ENCODE data around the gene CENPE.

CENPE gene

GRCh38 chr4:103201724-103202123 lies 3.6 kb upstream of the CENPE start:
- Histone ChIP-seq H3K9me3 (ENCODE audit: severe bottlenecking) (no peaks in the 10 kb centered on the region), H3K27me3 (ENCODE audit: insufficient read depth, poor library complexity, severe bottlenecking) (no peaks in the 10 kb centered on the region), H3K36me3 (ENCODE audit: low read depth) (peaks cover 3% of the 10 kb centered on the region), H3K27ac (ENCODE audit: poor library complexity, severe bottlenecking) (no peak overlapping the region), H3K4me1 (ENCODE audit: insufficient read depth, poor library complexity, severe bottlenecking) (peaks cover 3% of the 10 kb centered on the region), H3K4me3 (ENCODE audit: severe bottlenecking) (no peak overlapping the region)
- TF ChIP-seq, protein P1, sequence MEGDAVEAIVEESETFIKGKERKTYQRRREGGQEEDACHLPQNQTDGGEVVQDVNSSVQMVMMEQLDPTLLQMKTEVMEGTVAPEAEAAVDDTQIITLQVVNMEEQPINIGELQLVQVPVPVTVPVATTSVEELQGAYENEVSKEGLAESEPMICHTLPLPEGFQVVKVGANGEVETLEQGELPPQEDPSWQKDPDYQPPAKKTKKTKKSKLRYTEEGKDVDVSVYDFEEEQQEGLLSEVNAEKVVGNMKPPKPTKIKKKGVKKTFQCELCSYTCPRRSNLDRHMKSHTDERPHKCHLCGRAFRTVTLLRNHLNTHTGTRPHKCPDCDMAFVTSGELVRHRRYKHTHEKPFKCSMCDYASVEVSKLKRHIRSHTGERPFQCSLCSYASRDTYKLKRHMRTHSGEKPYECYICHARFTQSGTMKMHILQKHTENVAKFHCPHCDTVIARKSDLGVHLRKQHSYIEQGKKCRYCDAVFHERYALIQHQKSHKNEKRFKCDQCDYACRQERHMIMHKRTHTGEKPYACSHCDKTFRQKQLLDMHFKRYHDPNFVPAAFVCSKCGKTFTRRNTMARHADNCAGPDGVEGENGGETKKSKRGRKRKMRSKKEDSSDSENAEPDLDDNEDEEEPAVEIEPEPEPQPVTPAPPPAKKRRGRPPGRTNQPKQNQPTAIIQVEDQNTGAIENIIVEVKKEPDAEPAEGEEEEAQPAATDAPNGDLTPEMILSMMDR (IDR thresholded peaks at IDR 0.05; ENCODE audit: poor library complexity, severe bottlenecking): no peak
- no peak for ATAC-seq (ENCODE audit: low read depth)
- no peak for DNase-seq (ENCODE audit: low spot score)

- DNase-seq (ENCODE audit: low spot score) (no peak), ATAC-seq (ENCODE audit: low read depth) (no peak)
- no peak overlapping the region for H3K4me3 ChIP-seq (ENCODE audit: severe bottlenecking)
- TF ChIP-seq, protein P1 (IDR thresholded peaks at IDR 0.05; ENCODE audit: poor library complexity, severe bottlenecking): no peak
- H3K36me3 ChIP-seq (ENCODE audit: low read depth): peaks cover 8% of the 10 kb centered on the region
- peaks cover 6% of the 10 kb centered on the region for H3K4me1 ChIP-seq (ENCODE audit: insufficient read depth, poor library complexity, severe bottlenecking)
- H3K27ac ChIP-seq (ENCODE audit: poor library complexity, severe bottlenecking): no peak overlapping the region
- H3K27me3 ChIP-seq (ENCODE audit: insufficient read depth, poor library complexity, severe bottlenecking): no peaks in the 10 kb centered on the region
- H3K9me3 ChIP-seq (ENCODE audit: severe bottlenecking): no peaks in the 10 kb centered on the region
Measured at GRCh38 chr4:103201253-103201652, 3.1 kb upstream of the CENPE start.

DNA sequence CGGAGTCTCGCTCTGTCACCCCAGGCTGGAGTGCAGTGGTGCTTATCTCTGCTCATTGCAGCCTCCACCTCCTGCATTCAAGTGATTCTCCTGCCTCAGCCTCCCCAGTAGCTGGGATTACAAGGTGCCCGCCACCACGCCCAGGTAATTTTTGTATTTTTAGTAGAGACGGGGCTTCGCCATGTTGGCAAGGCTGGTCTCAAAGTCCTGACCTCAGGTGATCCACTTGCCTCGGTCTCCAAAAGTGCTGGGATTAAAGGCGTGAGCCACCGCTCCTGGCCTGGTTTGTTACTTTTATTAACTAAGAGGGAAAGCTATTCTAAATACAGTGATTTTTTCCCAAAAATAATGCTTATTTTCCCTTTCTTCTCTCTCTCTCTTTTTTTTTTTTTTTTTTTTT lies 866 bp upstream of the CENPE start:
- ATAC-seq (ENCODE audit: low read depth) (no peak), DNase-seq (ENCODE audit: low spot score) (no peak)
- Histone ChIP-seq H3K36me3 (ENCODE audit: low read depth) (peaks cover 30% of the 10 kb centered on the region), H3K4me1 (ENCODE audit: insufficient read depth, poor library complexity, severe bottlenecking) (peaks cover 6% of the 10 kb centered on the region), H3K4me3 (ENCODE audit: severe bottlenecking) (peak overlapping the region; percentile 90), H3K27ac (ENCODE audit: poor library complexity, severe bottlenecking) (no peak overlapping the region), H3K27me3 (ENCODE audit: insufficient read depth, poor library complexity, severe bottlenecking) (no peaks in the 10 kb centered on the region), H3K9me3 (ENCODE audit: severe bottlenecking) (no peaks in the 10 kb centered on the region)
- TF ChIP-seq, protein P1 (IDR thresholded peaks at IDR 0.05; ENCODE audit: poor library complexity, severe bottlenecking): no peak

DNA sequence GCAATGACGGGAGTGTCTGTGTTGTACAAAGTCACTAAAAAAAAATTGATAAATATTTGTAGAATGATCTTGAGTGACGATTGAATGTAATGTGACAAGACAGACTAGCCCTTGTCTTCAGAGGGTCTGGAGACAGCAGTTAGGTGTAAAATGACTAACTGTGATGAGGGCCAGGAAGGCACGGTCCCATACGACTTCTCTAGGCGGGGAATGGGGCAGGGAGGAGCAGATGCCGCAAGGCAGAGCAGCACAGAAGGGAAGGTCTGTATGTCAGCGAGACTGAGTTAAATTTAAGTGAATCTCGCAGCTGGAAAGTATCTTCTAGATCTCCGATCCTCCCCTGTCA lies 405 bp downstream of the CENPE start:
- peak; percentile 75 for ATAC-seq (ENCODE audit: low read depth)
- Histone ChIP-seq H3K4me3 (ENCODE audit: severe bottlenecking) (peak overlapping the region; percentile 90), H3K27ac (ENCODE audit: poor library complexity, severe bottlenecking) (peak overlapping the region; percentile 43), H3K27me3 (ENCODE audit: insufficient read depth, poor library complexity, severe bottlenecking) (no peaks in the 10 kb centered on the region), H3K9me3 (ENCODE audit: severe bottlenecking) (no peaks in the 10 kb centered on the region), H3K4me1 (ENCODE audit: insufficient read depth, poor library complexity, severe bottlenecking) (peaks cover 6% of the 10 kb centered on the region), H3K36me3 (ENCODE audit: low read depth) (peaks cover 43% of the 10 kb centered on the region)
- no peak for DNase-seq (ENCODE audit: low spot score)
- TF ChIP-seq, protein P1 (IDR thresholded peaks at IDR 0.05; ENCODE audit: poor library complexity, severe bottlenecking): no peak

DNA sequence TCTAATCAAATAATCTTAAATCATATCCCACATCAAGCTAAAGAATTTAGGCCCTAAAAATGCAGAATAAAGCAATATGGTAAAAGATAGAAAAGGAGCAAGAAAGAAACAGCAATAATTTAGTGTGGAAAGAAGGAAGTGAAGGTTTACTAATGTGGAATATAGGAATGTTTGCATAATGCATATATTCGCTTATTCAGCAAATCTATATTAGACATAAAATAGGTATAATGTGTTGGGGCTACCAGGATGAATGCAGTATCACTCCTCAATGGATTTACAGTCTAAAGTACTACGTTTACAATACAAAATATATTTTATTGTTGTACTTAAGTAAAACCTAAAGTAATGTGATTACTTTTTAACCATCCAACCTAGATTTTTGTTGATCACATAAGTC lies 4.7 kb downstream of the CENPE start:
- Histone ChIP-seq H3K27ac (ENCODE audit: poor library complexity, severe bottlenecking) (no peak overlapping the region), H3K9me3 (ENCODE audit: severe bottlenecking) (no peaks in the 10 kb centered on the region), H3K4me3 (ENCODE audit: severe bottlenecking) (no peak overlapping the region), H3K27me3 (ENCODE audit: insufficient read depth, poor library complexity, severe bottlenecking) (no peaks in the 10 kb centered on the region), H3K4me1 (ENCODE audit: insufficient read depth, poor library complexity, severe bottlenecking) (peaks cover 6% of the 10 kb centered on the region), H3K36me3 (ENCODE audit: low read depth) (peaks cover 77% of the 10 kb centered on the region)
- TF ChIP-seq, protein P1 (IDR thresholded peaks at IDR 0.05; ENCODE audit: poor library complexity, severe bottlenecking): no peak
- ATAC-seq (ENCODE audit: low read depth): no peak
- DNase-seq (ENCODE audit: low spot score): no peak

Data from RWPE2 (cell line).